Sciatic nerve (tissue), 2 donors: ENCODE measurements around the gene PLPP7. TPM values are rescaled to one million over a fixed set of nuclear protein-coding genes. Genes with fewer than 3 reads are reported as not detected.
"Not testable (repeated sequence)": the region's sequence is repeated elsewhere in the genome, so short reads cannot be mapped to it uniquely, and the experiment has no call there.

Experiments
- ATAC-seq: fragments of 200-7000 bp; cut with Tn5 transposase; one replicate; pipeline ENCODE4 v1.9.1; 2020; ENCODE audit warnings: mild to moderate bottlenecking, moderate library complexity
- DNase-seq: peaks from one replicate; pipeline ENCODE4 v3.0.0-alpha.2; 2020; ENCODE audit warnings: low spot score
- intact Hi-C: fragments of 100-400 bp; cut with DNase I; formaldehyde crosslinking; loops from one replicate; pipeline ENCODE4 v1.14.2; 2022
- total RNA-seq: library from RNA; stranded (reverse); fragmentation: NEBNext Ultra II Directional; extraction: Animal tissue kit (Norgen Biotek cat#: 25700); gene quantifications from one replicate; pipeline ENCODE4 v1.2.1, GENCODE V29; 2021
- donor health status: DM: no; HTN: no; CAD: no.
- donor health status: DM: no; HTN: no; CAD: no.

Gene PLPP7
- total RNA-seq, 1 donor from 2014 or later = 8.6 TPM

DNA sequence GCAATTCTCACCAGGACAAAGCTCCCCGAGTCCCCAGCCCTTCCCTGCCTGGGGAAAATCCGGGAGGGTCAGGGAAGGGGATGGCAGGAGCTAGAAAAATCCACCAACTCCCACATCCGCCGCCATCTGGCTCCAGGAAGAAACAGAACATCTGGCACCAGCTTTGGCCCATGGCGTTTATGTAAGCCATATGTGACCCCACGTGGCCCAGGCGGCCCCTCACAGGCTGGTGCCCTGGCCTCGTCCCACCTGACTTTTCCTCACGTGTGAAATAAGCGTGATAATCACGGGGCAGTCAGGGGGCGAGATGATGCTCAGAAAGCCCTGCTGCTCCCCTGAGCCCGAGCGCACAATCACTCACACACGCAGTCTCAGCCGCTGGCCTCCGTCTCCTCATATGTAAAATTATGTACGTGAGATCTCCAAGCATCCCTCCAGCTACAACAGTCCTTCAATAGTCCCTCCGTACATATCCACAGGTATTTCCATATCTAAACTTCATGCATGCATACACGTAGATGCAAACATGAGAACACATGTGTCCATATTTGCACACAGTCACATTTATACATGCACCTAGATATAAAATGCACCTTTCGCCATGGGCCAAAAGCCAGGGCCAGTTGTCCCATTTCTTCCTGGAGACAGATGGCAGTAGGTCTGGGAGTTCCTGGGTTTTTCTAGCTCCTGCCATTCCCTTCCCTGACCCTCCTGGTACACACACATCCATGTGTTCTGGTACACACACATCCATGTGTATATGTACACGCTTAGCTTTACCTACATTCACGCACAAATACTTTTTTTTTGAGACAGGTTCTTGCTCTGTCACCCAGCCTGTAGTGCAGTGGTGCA, 28.9 kb downstream of the PLPP7 start:
- peak; percentile 75 for ATAC-seq
- DNase-seq = no peak
- intact Hi-C loops = no loop called here

DNA sequence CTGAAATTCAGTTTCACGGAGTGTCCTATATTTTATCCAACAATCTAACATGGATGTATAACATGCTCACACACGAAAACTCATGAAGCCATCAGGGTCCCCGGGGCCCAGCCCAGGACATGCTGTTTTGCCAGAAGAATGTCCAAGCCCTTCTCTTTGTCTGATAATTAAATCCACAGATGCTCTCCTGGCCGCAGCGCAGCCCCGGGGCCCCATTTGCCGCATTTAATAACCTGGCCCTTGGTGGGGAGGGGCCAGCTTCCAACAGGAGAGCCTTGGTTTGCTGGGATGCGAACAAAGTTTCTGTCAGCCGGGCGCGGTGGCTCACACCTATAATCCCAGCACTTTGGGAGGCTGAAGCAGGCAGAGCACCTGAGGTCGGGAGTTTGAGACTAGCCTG, 30.0 kb downstream of the PLPP7 start:
- peak; percentile 69 for ATAC-seq
- intact Hi-C loops = no loop called here
- peak; percentile 62 for DNase-seq

DNA sequence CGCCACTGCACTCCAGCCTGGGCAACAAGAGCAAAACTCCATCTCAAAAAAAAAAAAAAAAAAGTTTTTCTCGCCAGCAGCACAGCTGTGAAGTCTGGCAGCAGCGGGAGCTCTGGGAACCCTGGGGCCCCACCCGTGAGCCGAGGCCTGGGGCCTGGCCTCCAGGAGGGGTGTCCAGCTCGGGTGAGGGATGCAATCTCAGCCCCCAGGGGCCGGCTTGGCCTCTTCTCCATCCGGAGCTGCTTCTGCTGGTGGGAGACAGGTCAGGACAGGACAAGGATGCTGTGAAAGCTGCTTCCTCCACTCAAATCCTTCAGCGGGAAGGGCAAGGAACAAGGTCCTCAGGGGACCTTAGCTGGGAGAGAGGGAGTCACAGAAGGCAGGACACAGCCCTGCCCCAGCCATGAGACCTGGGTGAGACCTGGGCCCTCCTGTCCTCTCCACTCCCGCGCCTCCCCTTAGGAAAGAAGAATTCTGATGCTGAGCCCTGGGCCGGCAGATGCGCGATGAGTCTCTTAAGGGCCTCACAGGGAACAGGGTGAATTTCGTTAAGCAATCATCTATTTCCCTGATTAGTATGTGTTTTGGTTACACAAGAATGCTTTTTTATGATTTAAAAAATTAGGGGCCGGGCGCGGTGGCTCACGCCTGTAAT, 30.6 kb downstream of the PLPP7 start:
- intact Hi-C loops = no loop called here
- ATAC-seq (peak; percentile 91), DNase-seq (peak; percentile 73)

DNA sequence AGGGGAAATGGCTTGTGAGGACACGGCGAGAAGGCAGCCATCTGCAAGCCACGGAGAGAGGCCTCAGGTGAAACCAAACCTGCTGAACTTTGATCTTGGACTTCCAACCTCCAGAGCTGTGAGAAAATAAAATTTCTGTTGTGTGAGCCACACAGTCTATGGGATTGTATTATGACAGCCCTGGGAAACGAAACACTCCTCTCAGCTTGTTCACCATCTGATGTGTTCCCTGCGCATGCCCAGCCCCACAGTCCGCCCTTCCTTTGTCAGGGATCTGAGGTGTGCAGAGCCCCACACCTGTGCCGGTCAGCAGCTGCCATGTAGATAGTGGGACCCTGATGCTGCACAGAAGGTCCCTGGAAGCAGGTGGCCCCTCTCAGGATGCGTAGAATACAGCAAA, 34.1 kb downstream of the PLPP7 start:
- intact Hi-C loops = no loop called here
- peak; percentile 34 for DNase-seq
- no peak for ATAC-seq

DNA sequence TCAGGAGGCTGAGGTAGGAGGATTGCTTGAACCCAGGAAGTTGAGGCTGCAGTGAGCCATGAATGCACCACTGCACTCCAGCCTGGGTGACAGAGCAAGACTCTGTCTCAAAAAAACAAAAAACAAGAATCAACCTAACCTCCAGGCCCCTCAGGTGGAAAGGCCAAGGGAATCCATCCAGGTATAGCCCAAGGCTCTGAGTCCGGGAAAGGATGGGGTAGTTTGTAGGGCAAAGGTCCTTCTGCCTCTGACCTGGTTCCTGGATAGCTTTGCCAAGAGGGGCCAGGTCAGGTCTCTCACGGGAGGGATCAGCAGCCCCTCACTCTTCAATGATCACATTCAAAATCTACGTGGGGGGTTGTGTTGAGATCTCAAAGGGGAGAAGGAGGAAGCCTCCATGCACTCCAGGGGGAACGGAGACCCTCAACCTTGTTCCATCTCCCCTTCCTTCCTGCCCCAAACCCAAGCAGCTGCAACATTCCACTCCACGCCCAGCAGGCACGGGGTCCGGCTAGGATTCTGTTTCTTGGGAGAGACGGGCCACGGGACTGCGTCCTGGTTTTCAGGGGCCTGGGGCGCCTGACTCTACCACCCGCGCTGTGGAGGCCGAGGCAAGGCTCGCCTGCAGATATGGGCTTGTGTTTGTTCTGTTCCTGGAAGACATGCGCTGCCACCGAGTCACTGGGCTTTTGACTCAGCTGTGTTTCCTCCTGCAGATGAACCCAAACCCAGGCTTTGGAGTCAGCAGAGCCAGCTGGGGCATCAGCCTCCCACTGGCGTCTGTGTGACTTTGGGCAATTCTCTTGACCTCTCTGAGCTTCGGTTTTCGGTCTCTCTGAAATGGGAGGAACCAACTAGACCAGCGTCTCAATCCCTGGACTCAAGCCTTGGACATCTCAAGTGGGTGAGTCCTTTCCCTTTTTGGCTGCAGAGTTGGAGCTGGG, 35.5 kb downstream of the PLPP7 start:
- no peak for ATAC-seq
- intact Hi-C loops = no loop called here
- DNase-seq = peak; percentile 37

DNA sequence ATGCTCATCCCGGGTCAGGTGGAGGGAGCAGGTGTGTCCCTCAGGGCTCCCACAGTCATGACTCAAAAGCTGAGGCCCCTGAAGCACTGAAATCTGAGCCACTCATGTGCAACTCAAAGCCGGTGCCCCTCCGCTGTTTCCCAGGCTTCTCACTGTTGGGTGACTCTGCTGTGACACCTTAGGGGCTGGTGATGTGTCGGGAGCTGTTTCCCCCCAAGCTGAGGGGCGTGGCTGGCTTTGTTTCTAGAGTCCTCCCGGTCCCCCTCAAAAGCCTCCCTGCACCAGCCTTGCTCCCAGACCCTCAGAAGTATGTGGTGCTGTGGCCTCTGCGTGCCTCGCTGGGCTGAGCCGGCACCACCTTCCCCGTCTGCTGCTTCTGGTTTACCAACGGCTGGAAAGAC, 39.7 kb downstream of the PLPP7 start:
- intact Hi-C loops = no loop called here
- ATAC-seq (no peak), DNase-seq (peak; percentile 46)

DNA sequence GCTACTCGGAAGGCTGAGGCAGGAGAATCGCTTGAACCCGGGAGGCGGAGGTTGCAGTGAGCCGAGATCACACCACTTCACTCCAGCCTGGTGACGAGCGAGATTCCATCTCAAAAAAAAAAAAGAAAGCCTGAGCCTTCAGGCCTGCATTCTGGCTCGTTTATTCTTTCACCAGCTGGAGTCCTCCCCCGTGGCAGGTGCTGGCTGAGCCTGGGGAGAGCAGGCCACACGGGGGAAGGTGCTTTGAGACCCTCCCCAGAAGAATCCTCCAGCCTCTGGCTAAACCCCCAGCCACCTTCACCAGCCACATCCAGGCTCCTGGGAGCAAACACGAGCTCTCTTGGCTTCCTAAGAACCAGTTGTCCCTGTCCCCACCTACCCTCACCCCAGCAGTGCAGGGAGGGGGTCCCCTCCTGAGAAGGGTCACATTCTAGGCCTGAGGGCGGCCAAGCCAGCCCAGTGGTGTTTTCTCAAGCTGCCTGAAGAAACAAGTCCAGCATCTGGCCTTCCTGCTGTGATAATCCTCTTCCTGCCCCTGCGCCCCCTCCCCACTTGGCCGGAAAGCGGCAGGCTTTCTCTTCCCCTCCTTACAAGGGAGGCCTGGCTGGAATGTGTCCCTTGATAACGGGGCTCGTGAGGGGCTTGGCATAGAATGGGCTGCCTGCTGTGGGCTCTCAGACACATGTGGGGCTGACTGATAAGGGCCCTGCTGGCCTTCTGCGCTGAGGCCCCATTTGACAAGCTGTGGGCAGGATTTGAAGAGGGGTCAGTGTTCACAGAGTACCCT, 41.5 kb downstream of the PLPP7 start:
- ATAC-seq = peak; percentile 35
- DNase-seq = peak; percentile 45
- intact Hi-C loops = loop anchor here (10.0 kb wide), 1 partner anchor 156 kb away; no protein-coding TSS in a partner anchor

DNA sequence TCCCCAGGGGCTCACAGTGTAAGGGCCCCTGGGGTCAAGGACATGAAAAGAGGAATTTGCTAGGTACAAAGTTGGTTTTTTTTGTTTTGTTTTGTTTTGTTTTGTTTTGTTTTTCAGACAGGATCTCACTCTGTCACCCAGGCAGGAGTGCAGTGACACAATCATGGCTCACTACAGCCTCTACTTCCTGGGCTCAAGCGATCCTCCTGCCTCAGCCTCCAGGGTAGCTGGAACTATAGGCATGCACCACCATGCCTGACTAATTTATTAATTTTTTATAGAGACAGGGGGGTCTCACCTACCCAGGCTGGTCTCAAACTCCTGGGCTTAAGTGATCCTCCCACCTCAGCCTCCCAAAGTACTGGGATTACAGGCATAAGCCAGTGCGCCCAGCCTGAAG, 42.5 kb downstream of the PLPP7 start:
- not testable (repeated sequence) for ATAC-seq
- intact Hi-C loops = loop anchor here (10.0 kb wide), 1 partner anchor 157 kb away; no protein-coding TSS in a partner anchor
- DNase-seq = peak; percentile 0

DNA sequence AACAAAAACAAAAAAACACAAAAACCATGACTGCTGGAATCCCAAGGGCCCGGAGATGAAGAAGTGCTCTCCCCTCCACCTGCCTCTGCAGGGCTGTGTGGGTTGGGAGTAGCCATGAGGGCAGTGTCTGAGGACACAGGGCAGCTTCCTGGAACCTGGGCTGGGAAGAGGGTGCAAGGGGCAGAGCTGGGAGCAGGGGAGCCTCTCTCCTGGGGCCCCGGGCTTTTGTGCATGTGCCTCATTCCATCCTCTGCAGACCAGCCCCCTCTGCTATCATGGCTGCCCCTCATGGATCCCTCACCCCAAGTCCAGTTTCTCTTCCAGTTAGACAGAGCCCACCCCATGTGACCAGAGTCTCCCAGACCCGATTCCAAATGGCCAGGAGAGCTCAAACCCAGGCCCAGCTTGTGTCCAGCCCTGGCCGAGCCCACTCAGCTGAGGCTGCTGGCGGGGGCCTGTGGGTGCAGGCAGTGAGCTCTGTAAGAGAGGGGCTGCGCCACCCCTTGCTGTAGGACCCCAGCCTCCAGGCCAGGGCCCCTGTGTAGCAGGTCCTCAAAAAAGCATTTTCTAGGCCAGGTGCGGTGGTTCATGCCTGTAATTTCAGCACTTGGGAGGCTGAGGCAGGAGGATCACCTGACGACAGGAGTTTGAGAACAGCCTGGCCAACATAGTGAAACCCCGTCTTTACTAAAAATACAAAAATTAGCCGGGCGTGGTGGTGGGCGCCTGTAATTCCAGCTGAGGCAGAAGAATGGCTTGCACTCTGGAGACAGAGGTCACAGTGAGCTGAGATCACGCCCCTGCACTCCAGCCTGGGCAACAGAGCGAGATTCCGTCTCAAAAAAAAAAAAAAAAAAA, 44.5 kb downstream of the PLPP7 start:
- DNase-seq = peak; percentile 51

DNA sequence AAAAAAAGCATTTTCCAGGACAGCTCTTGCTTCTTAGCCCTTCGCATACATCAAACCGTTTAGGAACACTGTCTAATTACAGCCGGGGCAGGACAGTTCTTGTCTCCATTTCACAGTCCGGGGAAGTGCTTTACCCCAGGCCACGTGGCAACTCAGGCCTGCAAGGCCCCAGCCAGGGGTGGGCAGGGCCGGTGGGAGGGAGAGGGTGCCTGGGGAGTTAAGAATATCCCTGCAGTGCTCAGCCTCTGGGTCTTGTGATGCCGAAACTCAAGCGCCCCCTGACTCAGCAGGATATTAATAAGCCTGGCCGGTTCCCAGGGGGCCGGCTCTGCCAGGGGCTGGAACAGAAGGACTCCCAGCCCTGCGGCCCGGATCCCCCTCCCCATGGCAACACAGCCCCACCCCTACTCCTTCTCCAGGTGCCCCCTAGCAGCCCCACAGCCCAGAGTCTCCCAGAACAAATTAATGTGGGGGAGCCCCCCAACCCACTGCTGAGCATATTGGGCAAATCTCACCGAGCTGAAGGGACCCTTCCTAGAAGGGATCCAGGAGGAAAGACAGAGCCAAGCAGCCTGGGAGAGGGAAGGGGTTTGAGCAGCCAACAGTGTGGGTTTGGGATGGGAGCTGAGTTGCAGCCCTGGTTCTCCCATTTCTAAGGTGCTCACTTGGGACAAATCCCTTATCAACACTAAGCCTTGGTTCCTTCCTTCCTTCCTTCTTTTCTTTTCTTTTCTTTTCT, 45.3 kb downstream of the PLPP7 start:
- intact Hi-C loops = loop anchor here (10.0 kb wide), 1 partner anchor 160 kb away; no protein-coding TSS in a partner anchor
- DNase-seq (peak; percentile 59), ATAC-seq (peak; percentile 55)

More for the DNA sequence above, 44.5 kb downstream of the PLPP7 start:
- no peak for ATAC-seq
- intact Hi-C loops = loop anchor here (10.0 kb wide), 1 partner anchor 159 kb away; no protein-coding TSS in a partner anchor

DNA sequence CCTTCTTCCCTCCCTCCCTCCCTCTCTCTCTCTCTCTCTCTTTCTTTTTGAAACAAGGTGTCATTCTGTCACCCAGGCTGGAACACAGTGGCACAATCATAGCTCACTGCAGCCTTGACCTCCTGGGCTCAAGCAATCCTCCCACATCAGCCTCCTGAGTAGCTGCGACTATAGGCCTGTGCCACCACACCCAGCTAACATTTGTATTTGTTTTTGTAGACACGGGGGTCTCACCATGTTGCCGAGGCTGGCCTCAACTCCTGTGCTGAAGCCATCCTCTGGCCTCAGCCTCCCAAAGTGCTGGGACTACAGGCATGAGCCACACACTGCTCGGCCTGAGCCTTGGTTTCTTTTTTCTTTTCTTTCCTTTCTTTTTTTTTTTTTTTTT, 45.8 kb downstream of the PLPP7 start:
- DNase-seq (peak; percentile 34), ATAC-seq (no peak)
- intact Hi-C loops = loop anchor here (10.0 kb wide), 1 partner anchor 161 kb away; no protein-coding TSS in a partner anchor

DNA sequence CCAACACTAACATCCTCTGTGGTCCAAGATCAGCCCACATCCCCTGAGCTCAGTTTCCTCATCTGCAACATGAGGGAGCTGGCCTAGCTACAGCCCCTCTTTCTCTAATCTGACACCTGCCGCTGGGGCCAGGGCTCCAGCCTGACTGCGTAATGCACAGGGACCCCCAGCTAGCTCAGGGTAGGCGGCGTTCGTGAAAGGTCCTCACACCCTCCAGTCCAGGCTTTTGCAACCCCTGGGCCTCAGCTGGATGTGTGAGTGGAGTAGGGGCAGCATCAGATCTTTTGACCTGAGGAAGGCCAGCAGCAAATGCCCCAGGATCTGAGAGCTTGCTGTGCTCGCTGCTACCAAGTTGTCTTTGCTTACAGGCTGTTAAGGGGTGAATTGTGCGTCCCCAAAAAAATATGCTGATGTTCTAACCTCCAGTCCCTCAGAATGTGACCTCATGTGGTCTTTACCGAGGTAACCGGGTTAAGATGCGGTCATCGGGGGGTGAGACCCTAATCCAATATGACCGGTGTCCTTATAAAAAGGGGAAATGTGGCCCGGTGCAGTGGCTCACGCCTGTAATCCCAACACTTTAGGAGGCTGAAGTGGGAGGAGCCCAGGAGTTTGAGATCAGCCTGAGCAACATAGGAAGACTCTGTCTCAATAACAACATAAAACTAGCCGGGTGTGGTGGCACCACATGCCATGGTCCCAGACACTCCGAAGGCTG, 47.8 kb downstream of the PLPP7 start:
- ATAC-seq (no peak), DNase-seq (peak; percentile 42)
- intact Hi-C loops = loop anchor here (10.0 kb wide), 1 partner anchor 162 kb away; no protein-coding TSS in a partner anchor

DNA sequence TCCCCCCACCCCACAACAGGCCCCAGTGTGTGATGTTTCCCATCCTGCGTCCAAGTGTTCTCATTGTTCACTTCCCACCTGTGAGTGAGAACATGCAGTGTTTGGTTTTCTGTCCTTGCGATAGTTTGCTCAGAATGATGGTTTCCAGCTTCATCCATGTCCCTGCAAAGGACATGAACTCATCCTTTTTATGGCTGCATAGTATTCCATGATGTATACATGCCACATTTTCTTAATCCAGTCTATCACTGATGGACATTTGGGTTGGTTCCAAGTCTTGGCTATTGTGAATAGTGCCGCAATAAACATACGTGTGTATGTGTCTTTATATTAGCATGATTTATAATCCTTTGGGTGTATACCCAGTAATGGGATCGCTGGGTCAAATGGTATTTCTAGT, 49.7 kb downstream of the PLPP7 start:
- ATAC-seq, DNase-seq: not testable (repeated sequence)
- intact Hi-C loops = loop anchor here (10.0 kb wide), 1 partner anchor 164 kb away; no protein-coding TSS in a partner anchor

DNA sequence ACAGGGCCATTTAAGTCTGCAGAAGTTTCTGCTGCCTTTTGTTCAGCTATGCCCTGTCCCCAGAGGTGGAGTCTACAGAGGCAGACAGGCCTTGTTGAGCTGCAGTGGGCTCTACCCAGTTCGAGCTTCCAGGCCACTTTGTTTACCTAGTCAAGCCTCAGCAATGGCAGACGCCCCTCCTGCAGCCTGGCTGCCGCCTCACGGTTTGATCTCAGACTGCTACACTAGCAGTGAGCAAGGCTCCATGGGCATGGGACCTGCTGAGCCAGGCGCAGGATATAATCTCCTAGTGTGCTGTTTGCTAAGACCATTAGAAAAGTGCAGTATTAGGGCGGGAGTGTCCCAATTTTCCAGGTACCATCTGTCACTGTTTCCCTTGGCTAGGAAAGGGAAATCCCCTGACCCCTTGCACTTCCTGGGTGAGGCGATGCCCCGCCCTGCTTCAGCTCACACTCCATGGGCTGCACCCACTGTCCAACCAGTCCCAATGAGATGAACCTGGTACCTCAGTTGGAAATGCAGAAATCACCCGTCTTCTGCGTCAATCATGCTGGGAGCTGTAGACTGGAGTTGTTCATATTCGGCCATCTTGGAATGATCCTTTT, 55.5 kb downstream of the PLPP7 start:
- DNase-seq, ATAC-seq, intact Hi-C loops: not testable (repeated sequence)

DNA sequence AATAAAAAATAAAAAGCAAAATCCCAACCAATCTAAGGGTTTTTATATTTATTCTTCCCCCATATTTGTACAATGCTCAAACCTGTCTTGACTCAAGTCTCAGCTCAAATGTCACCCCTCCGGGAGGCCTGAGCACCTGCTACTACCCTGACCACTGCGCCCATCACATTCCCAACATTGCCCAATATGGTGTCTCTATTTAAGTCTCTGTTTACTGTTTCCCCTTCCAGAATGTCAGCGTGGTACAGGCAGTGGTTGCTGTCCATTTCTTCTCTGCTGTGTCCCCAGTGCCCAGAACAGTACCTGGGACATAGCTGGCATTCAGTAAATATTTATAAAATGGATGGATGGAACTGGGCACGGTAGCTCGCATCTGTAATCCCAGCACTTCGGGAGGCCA, 57.0 kb downstream of the PLPP7 start:
- no peak for DNase-seq
- ATAC-seq = no peak
- intact Hi-C loops = no loop called here
